Smooth muscle cell of the brain vasculature (primary cell): ENCODE measurements around the gene G6PD.
"Not testable (repeated sequence)": the region's sequence is repeated elsewhere in the genome, so short reads cannot be mapped to it uniquely, and the experiment has no call there.

Experiments used
- DNase-seq: peaks from one replicate; pipeline ENCODE4 v3.0.0-alpha.2; 2012; ENCODE audit warnings: low read depth, low spot score

Gene G6PD

GRCh38 chrX:154546354-154547244 lies at the start of gene G6PD:
TSS of gene G6PD (minus strand) at chrX:154546846. CDS start at chrX:154546155, 691 bp downstream.
- DNase-seq, result no peak

GRCh38 chrX:154595559-154596249 lies 49.1 kb upstream of the G6PD start:
- DNase-seq, result no peak

- no peak for DNase-seq
These were observed 47.8 kb upstream of the G6PD start for GRCh38 chrX:154594491-154594890.

- DNase-seq, result no peak
These were observed 46.6 kb upstream of the G6PD start for GRCh38 chrX:154593201-154593600.

GRCh38 chrX:154592505-154592904 lies 45.9 kb upstream of the G6PD start:
- no peak for DNase-seq

GRCh38 chrX:154590415-154590814 lies 43.8 kb upstream of the G6PD start:
- not testable (repeated sequence) for DNase-seq

- DNase-seq, result not testable (repeated sequence)
These were observed 38.0 kb upstream of the G6PD start, which contains the start of gene CTAG1A for GRCh38 chrX:154584585-154585183. TSS of gene CTAG1A (plus strand) at chrX:154585133. CDS start at chrX:154585207, 74 bp downstream.

- DNase-seq, result not testable (repeated sequence)
These were observed 36.3 kb upstream of the G6PD start for GRCh38 chrX:154582994-154583393.

GRCh38 chrX:154575076-154575475 lies 28.4 kb upstream of the G6PD start:
- not testable (repeated sequence) for DNase-seq

GRCh38 chrX:154573061-154573460 lies 26.4 kb upstream of the G6PD start:
- not testable (repeated sequence) for DNase-seq

- not testable (repeated sequence) for DNase-seq
These were observed 23.7 kb upstream of the G6PD start for GRCh38 chrX:154570361-154570760.

- not testable (repeated sequence) for DNase-seq
These were observed 15.6 kb upstream of the G6PD start for GRCh38 chrX:154562295-154562694.

GRCh38 chrX:154560326-154560725 lies 13.7 kb upstream of the G6PD start:
- not testable (repeated sequence) for DNase-seq

- not testable (repeated sequence) for DNase-seq
These were observed 12.2 kb upstream of the G6PD start for GRCh38 chrX:154558896-154559295.

GRCh38 chrX:154558060-154558690 lies 11.5 kb upstream of the G6PD start:
- not testable (repeated sequence) for DNase-seq

GRCh38 chrX:154552112-154552806 lies 5.6 kb upstream of the G6PD start:
- DNase-seq, result not testable (repeated sequence)

- DNase-seq, result no peak
These were observed 3.1 kb upstream of the G6PD start for GRCh38 chrX:154549766-154550165.

- DNase-seq, result no peak
These were observed 1.3 kb upstream of the G6PD start for GRCh38 chrX:154548028-154548316.

- peak; percentile 70 for DNase-seq
These were observed 790 bp upstream of the G6PD start, which contains the start of gene IKBKG for GRCh38 chrX:154547245-154548027. TSS of gene IKBKG (plus strand) at chrX:154547620. CDS start at chrX:154552003, 4,383 bp downstream.

GRCh38 chrX:154545673-154546274 lies 872 bp downstream of the G6PD start:
- no peak for DNase-seq
